Superior temporal gyrus (tissue), 1 donor: ENCODE results near the gene ARL4C.

Experiments used
- DNase-seq: peaks from one replicate; pipeline ENCODE4 v3.0.0-alpha.2; 2016; ENCODE audit errors: extremely low spot score

The ARL4C gene

DNA sequence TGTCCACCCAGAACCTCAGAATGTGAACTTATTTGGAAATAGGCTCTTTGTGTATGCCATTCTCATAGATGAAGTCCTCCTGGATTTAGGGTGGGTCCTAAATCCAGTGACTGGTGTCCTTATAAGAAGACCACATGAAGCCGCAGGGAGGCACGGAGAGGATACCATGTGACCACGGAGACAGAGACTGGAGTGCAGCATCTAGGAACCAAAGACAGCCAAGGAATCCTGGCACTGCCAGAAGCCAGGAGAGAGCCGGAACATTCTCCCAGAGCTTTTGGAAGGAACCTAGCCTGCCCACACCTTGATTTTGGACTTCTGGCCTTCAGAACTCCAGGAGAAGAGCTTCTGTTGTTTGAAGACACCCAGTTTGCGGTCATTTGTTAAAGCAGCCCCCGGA, 49.7 kb downstream of the ARL4C start:
- no peak for DNase-seq

DNA sequence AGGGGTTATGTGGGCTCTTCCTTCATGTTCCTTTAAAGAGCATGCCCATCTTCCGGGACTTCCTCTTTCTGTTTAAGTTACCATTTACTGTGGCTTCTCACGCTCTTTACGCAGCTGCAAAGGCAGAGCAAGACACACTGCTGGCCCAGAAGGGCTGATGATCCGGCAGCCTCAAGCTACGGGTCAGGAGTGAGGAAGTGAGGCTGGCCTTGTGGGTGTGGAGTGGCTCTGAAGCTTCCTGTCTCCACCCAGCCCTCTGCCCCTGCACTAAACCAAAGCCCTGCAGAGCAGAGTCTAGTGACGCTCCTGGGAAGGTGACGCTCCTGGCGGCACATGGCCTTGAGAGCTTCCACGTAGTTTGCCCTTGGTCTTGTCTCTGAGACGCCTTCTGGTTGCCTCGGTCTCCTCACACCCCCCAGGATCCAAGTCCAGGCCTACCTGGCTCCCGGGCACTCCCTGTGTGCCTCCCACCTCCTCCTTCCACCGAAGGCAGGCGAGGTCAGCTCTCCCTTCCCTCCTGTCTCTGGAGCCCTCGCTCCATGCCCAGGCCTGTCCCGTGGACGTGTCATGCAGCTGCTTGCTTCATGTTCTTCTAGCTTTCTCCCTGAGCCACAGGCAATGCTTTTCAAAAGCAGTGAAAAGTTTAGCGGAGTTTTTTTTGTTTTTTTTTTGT, 50.3 kb downstream of the ARL4C start:
- DNase-seq = no peak

- DNase-seq = no peak
These were observed 52.0 kb downstream of the ARL4C start for GRCh38 chr2:234444893-234445292.

DNA sequence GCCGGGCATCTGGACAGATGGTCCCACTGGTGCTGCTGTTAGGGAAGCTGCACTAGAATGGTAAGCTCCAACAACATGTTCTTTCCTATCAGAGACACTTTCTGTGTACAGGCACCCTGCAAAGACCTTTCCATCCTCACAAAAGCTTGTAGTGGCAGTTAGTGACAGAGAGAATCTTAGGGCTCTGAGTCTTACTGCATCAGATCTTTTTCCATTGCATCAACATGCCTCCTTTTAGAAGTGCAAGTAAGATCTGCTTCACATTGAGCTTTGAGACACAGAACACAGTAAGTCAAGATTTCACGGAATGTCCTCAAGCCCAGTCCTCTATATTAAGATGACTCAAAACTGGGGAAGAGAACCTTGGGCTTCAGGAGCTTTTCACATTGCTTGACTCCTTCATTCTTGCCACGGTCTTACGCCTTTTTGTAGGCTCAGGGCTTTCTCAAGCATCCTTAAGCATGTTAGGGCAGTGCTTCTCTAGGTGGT, 52.6 kb downstream of the ARL4C start:
- DNase-seq = no peak
